ENCODE measurements around the gene TPX2.

- TF ChIP-seq EZH2 (IDR thresholded peaks at IDR 0.05; ENCODE audit: insufficient read depth, poor library complexity, severe bottlenecking) (no peak), EZH2phosphoT487 (IDR thresholded peaks at IDR 0.05; ENCODE audit: insufficient read depth, low read depth) (no peak)
Measured at GRCh38 chr20:31803552-31804291, 64.6 kb downstream of the TPX2 start.
